OCI-LY7 (cell line): ENCODE results near the gene KCNMB2. TPM values are rescaled to one million over a fixed set of nuclear protein-coding genes. Genes with fewer than 3 reads are reported as not detected.

ENCODE experiments used
- BruUV-seq: library from RNA; stranded (reverse); fragments of 400-500 nt; replicated peaks from 2 replicates; lab custom pipeline; 2021; lab: Mats Ljungman, UMichigan
- CTCF ChIA-PET: fragments of 300-600 bp; sonication (Branson Sonifier 250); formaldehyde crosslinking; loops from one replicate; lab custom pipeline; 2022; ENCODE audit warnings: antibody characterized with exemption; ENCODE audit not compliant: unreplicated experiment; lab: Charles Lee
- POLR2A ChIA-PET: fragments of 300-600 bp; sonication (Branson Sonifier 250); formaldehyde crosslinking; loops from one replicate; lab custom pipeline; 2022; ENCODE audit warnings: antibody characterized with exemption; lab: Charles Lee
- DNase-seq: peaks from one replicate; pipeline ENCODE4 v3.0.0-alpha.2; 2015; ENCODE audit warnings: low spot score
- H2AFZ ChIP-seq: fragments of 200-600 bp; sonication (generic), shearing (Covaris generic); 2 replicates; pipeline ENCODE4 v1.6.1; 2014; ENCODE audit warnings: mild to moderate bottlenecking, antibody characterized with exemption, low read length, moderate library complexity
- H3K27ac ChIP-seq: fragments of 200-600 bp; sonication (generic); 2 replicates; pipeline ENCODE4 v1.5.1; 2014; ENCODE audit warnings: mixed run types, low read depth, mild to moderate bottlenecking, moderate library complexity, low read length, inconsistent platforms; ENCODE audit not compliant: poor library complexity, severe bottlenecking
- H3K36me3 ChIP-seq: fragments of 200-600 bp; sonication (generic); 2 replicates; pipeline ENCODE4 v1.6.1; 2014; ENCODE audit warnings: mild to moderate bottlenecking, antibody characterized with exemption, low read length, moderate library complexity, mixed read lengths; ENCODE audit not compliant: insufficient read depth
- H3K4me1 ChIP-seq: fragments of 200-600 bp; sonication (generic); 2 replicates; pipeline ENCODE4 v1.5.1; 2014; ENCODE audit warnings: mild to moderate bottlenecking, low read length; ENCODE audit not compliant: insufficient read depth, poor library complexity, severe bottlenecking
- H3K4me2 ChIP-seq: fragments of 200-600 bp; sonication (generic); 2 replicates; pipeline ENCODE4 v1.6.1; 2014; ENCODE audit warnings: mild to moderate bottlenecking, low read length
- H3K4me3 ChIP-seq: fragments of 200-600 bp; sonication (generic); 2 replicates; pipeline ENCODE4 v1.5.1; 2014; ENCODE audit warnings: mild to moderate bottlenecking, low read depth, low read length; ENCODE audit not compliant: poor library complexity, severe bottlenecking
- H3K79me2 ChIP-seq: fragments of 200-600 bp; sonication (generic); 2 replicates; pipeline ENCODE4 v1.6.1; 2016; ENCODE audit warnings: low read depth, mild to moderate bottlenecking, low read length, moderate library complexity, mixed read lengths; ENCODE audit not compliant: insufficient read depth
- H3K9me2 ChIP-seq: fragments of 200-600 bp; sonication (generic); 2 replicates; pipeline ENCODE4 v1.6.1; 2016; ENCODE audit warnings: mild to moderate bottlenecking, low read length, mixed read lengths; ENCODE audit not compliant: insufficient read depth
- H3K9me3 ChIP-seq: fragments of 200-600 bp; sonication (generic); 2 replicates; pipeline ENCODE4 v1.6.1; 2014; ENCODE audit warnings: mild to moderate bottlenecking, mixed run types, low read length, mixed read lengths
- H4K20me1 ChIP-seq: fragments of 200-600 bp; sonication (generic); 2 replicates; pipeline ENCODE4 v1.6.1; 2014; ENCODE audit warnings: mild to moderate bottlenecking, antibody characterized with exemption, low read length, moderate library complexity, mixed read lengths; ENCODE audit not compliant: insufficient read depth
- CTCF ChIP-seq: fragments of 200-600 bp; sonication (generic); conservative IDR thresholded peaks from 2 replicates; pipeline ENCODE4 v1.5.1; 2014; ENCODE audit warnings: mild to moderate bottlenecking, antibody characterized with exemption, low read length, moderate library complexity, mixed read lengths
- EZH2phosphoT487 ChIP-seq: fragments of 200-600 bp; sonication (generic); IDR thresholded peaks from 2 replicates; pipeline ENCODE4 v1.6.1; 2018; ENCODE audit warnings: low read depth, borderline replicate concordance, mild to moderate bottlenecking, mixed run types, antibody characterized with exemption, low read length, moderate library complexity, mixed read lengths
- intact Hi-C: fragments of 100-400 bp; cut with micrococcal nuclease; formaldehyde crosslinking; loops from one replicate; pipeline ENCODE4 v1.10.0; 2022; ENCODE audit not compliant: unreplicated experiment
- total RNA-seq, 2 experiments: library from RNA; depleted of rRNA in 1 of 2; stranded (reverse); fragments of >200 nt in 1 of 2; shearing (Covaris generic) in 1 of 2; gene quantifications; 2 replicates each; pipeline ENCODE4 v1.2.3, GENCODE V29; 2014 to 2022

The KCNMB2 gene
- total RNA-seq, 2 experiments from 2014 or later = not detected

- H3K9me3 ChIP-seq = no peaks in the 10 kb centered on the region
- H3K79me2 ChIP-seq = no peaks in the 10 kb centered on the region
- CTCF ChIA-PET = no interaction called here
- no peak overlapping the region for H3K27ac ChIP-seq
- H4K20me1 ChIP-seq = no peaks in the 10 kb centered on the region
- no peaks in the 10 kb centered on the region for H3K36me3 ChIP-seq
- TF ChIP-seq CTCF (no peak), EZH2phosphoT487 (no peak)
- no peak for DNase-seq
- no peak overlapping the region for H2AFZ ChIP-seq
- no peak overlapping the region for H3K4me3 ChIP-seq
- H3K9me2 ChIP-seq = no peaks in the 10 kb centered on the region
- POLR2A ChIA-PET = interaction anchor here (0.6 to 0.8 kb wide), 2 partner anchors 43 to 1259 kb away, joined by 3 read pairs; no protein-coding TSS in a partner anchor
- no peaks in the 10 kb centered on the region for H3K4me1 ChIP-seq
- no peak overlapping the region for H3K4me2 ChIP-seq
- no TSS peak for BruUV-seq
- intact Hi-C loops = no loop called here
Measured at GRCh38 chr3:178749471-178749870, 213.2 kb downstream of the KCNMB2 start.

- Histone ChIP-seq H3K9me3 (no peaks in the 10 kb centered on the region), H2AFZ (no peak overlapping the region), H4K20me1 (no peaks in the 10 kb centered on the region), H3K4me3 (no peak overlapping the region), H3K36me3 (no peaks in the 10 kb centered on the region), H3K79me2 (no peaks in the 10 kb centered on the region), H3K27ac (no peak overlapping the region), H3K4me1 (no peaks in the 10 kb centered on the region), H3K4me2 (no peak overlapping the region), H3K9me2 (no peaks in the 10 kb centered on the region)
- DNase-seq = no peak
- POLR2A ChIA-PET = interaction anchor here (0.7 kb wide), 1 partner anchor 345 kb away, joined by 3 read pairs; no protein-coding TSS in a partner anchor
- no peak for TF ChIP-seq CTCF
- no peak for TF ChIP-seq EZH2phosphoT487
- CTCF ChIA-PET = no interaction called here
- BruUV-seq = no TSS peak
- intact Hi-C loops = no loop called here
Measured at GRCh38 chr3:178750639-178751300, 214.5 kb downstream of the KCNMB2 start.

GRCh38 chr3:178752843-178753242 is 216.6 kb downstream of the KCNMB2 start:
- H3K4me1 ChIP-seq = no peaks in the 10 kb centered on the region
- DNase-seq = no peak
- H3K27ac ChIP-seq = no peak overlapping the region
- H3K4me2 ChIP-seq = no peak overlapping the region
- ChIA-PET CTCF (no interaction called here), POLR2A (interaction anchor here (0.6 to 0.7 kb wide), 2 partner anchors 227 to 752 kb away, joined by 3 read pairs; no protein-coding TSS in a partner anchor)
- H3K4me3 ChIP-seq = no peak overlapping the region
- H3K9me2 ChIP-seq = no peaks in the 10 kb centered on the region
- no peaks in the 10 kb centered on the region for H4K20me1 ChIP-seq
- no TSS peak for BruUV-seq
- no peaks in the 10 kb centered on the region for H3K9me3 ChIP-seq
- no peaks in the 10 kb centered on the region for H3K36me3 ChIP-seq
- H2AFZ ChIP-seq = no peak overlapping the region
- intact Hi-C loops = no loop called here
- TF ChIP-seq EZH2phosphoT487 (no peak), CTCF (no peak)
- H3K79me2 ChIP-seq = no peaks in the 10 kb centered on the region
